ENCODE results near the gene CXCL3.

CXCL3 gene

GRCh38 chr4:74038425-74039314 lies at the start of gene CXCL3:
TSS of gene CXCL3 (minus strand) at chr4:74038689. CDS start at chr4:74038611, 78 bp downstream.
- DNase-seq: peak; percentile 76
- Histone ChIP-seq H3K27me3 (ENCODE audit: insufficient read depth, low read depth, severe bottlenecking) (no peaks in the 10 kb centered on the region), H3K36me3 (peaks cover 5% of the 10 kb centered on the region; the same call in 1 of the 2 replicates), H3K9me3 (ENCODE audit: severe bottlenecking) (no peaks in the 10 kb centered on the region), H3K27ac (peak within 1 kb of the TSS; percentile 82), H3K4me3 (ENCODE audit: low read depth, low read length) (peak within 1 kb of the TSS; percentile 69)
- peak; percentile 32; the same call in 1 of the 2 replicates for TF ChIP-seq CTCF (IDR thresholded peaks at IDR 0.05; ENCODE audit: low read depth, low read length)

DNA sequence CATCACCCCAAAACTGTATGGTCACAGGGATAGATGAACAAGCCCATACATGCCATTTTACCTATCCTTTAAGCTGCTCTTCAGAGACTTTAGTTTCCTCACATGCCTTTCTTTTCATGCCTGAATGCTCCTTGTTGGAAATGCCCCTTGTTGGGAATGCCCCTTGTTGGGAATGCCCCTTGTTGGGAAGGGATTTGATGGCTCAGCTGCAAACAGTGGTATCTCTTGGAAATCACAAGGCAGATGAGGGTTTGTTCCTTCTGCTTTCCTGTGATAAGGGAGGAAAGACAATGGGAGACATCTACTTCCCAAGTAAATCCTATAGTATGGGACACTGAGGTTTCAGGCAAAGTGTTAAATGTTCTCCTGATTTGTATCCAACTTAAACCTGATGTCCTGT lies 49.0 kb upstream of the CXCL3 start:
- no peak overlapping the region for H3K27ac ChIP-seq
- no peaks in the 10 kb centered on the region for H3K36me3 ChIP-seq
- H3K9me3 ChIP-seq (ENCODE audit: severe bottlenecking): no peaks in the 10 kb centered on the region
- no peaks in the 10 kb centered on the region for H3K27me3 ChIP-seq (ENCODE audit: insufficient read depth, low read depth, severe bottlenecking)
- no peak for DNase-seq
- no peak overlapping the region for H3K4me3 ChIP-seq (ENCODE audit: low read depth, low read length)
- TF ChIP-seq CTCF (IDR thresholded peaks at IDR 0.05; ENCODE audit: low read depth, low read length): no peak

DNA sequence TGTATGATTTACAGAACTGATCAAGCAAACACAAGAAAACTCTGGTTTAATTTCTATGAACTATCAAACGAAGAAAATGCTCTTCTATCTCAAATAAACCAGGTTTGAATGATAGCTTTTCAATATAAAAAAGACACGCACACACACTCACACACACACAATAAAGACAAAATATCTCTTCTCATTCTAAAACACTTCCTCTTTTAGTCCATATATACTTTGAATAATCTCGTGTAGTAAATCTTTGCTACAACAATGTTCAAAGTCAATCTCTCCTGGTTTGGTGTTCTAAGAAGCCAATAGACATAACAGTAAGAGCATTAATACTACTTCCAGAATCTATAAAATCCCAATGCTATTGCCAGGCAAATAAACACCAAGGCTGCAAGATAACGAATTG lies 47.2 kb upstream of the CXCL3 start:
- Histone ChIP-seq H3K36me3 (no peaks in the 10 kb centered on the region), H3K27me3 (ENCODE audit: insufficient read depth, low read depth, severe bottlenecking) (no peaks in the 10 kb centered on the region), H3K4me3 (ENCODE audit: low read depth, low read length) (no peak overlapping the region), H3K9me3 (ENCODE audit: severe bottlenecking) (no peaks in the 10 kb centered on the region), H3K27ac (no peak overlapping the region)
- DNase-seq: no peak
- no peak for TF ChIP-seq CTCF (IDR thresholded peaks at IDR 0.05; ENCODE audit: low read depth, low read length)

GRCh38 chr4:74084984-74085383 lies 46.5 kb upstream of the CXCL3 start:
- no peaks in the 10 kb centered on the region for H3K27me3 ChIP-seq (ENCODE audit: insufficient read depth, low read depth, severe bottlenecking)
- no peaks in the 10 kb centered on the region for H3K36me3 ChIP-seq
- DNase-seq: no peak
- no peak overlapping the region for H3K4me3 ChIP-seq (ENCODE audit: low read depth, low read length)
- no peak for TF ChIP-seq CTCF (IDR thresholded peaks at IDR 0.05; ENCODE audit: low read depth, low read length)
- H3K9me3 ChIP-seq (ENCODE audit: severe bottlenecking): no peaks in the 10 kb centered on the region
- no peak overlapping the region for H3K27ac ChIP-seq

- Histone ChIP-seq H3K27me3 (ENCODE audit: insufficient read depth, low read depth, severe bottlenecking) (no peaks in the 10 kb centered on the region), H3K27ac (no peak overlapping the region), H3K4me3 (ENCODE audit: low read depth, low read length) (no peak overlapping the region), H3K9me3 (ENCODE audit: severe bottlenecking) (no peaks in the 10 kb centered on the region), H3K36me3 (no peaks in the 10 kb centered on the region)
- DNase-seq: no peak
- no peak for TF ChIP-seq CTCF (IDR thresholded peaks at IDR 0.05; ENCODE audit: low read depth, low read length)
Observed at GRCh38 chr4:74083546-74083945, 45.1 kb upstream of the CXCL3 start.
